ENCODE measurements around the gene NOS3. TPM values are rescaled to one million over a fixed set of nuclear protein-coding genes. Genes with fewer than 3 reads are reported as not detected.

NOS3 gene
- total RNA-seq, 2 experiments from 2014 or later: 27.7 to 30.2 TPM

DNA sequence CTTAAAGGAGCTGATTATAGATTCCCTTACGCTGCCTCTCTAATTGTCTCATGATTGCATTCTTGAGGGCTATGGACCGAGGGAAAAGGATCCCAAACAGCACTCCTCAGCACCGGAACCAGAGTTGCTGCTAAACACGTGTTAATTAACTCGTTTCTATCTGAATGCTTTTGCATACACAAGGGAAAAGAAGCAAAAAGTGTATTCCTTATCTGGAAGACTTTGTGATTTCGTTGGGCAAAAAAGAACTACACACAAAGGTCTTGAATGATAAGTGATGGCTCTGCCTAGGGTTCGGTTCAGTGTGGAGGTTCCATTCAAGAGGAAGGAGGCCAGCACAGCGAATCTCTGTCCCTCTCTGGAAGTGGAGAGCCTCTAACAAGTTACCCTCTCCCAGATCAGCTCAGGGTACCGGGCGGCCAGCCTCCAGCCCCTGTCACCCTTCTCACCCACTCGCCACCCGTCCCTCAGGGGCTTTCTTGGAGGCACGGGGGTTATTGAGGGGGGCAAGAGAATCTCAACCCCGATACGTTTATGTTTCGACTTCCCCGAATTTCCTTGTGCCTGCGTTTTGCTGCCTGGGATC is 68.1 kb downstream of the NOS3 start:
- H3K27me3 Mint-ChIP-seq: no peaks in the 10 kb centered on the region
- peaks cover 48% of the 10 kb centered on the region for H3K4me1 Mint-ChIP-seq
- H3K27ac Mint-ChIP-seq: peak overlapping the region; percentile 94
- H3K36me3 Mint-ChIP-seq (ENCODE audit: low read depth): peaks cover 14% of the 10 kb centered on the region
- peak; percentile 38 for DNase-seq
- no peaks in the 10 kb centered on the region for H3K9me3 Mint-ChIP-seq
- CTCF ChIA-PET: interaction anchor here (0.7 to 1.5 kb wide), 9 partner anchors 14 to 161 kb away, joined by 3 to 10 read pairs (median 4); partner anchors contain the start of genes ABCB8 and FASTK
- peak overlapping the region; percentile 84 for H3K4me3 Mint-ChIP-seq
- POLR2A ChIA-PET: interaction anchor here (0.6 to 3.0 kb wide), 9 partner anchors 17 to 652 kb away, joined by 3 to 13 read pairs (median 4); partner anchors contain the start of genes ABCB8, FASTK and NUB1

DNA sequence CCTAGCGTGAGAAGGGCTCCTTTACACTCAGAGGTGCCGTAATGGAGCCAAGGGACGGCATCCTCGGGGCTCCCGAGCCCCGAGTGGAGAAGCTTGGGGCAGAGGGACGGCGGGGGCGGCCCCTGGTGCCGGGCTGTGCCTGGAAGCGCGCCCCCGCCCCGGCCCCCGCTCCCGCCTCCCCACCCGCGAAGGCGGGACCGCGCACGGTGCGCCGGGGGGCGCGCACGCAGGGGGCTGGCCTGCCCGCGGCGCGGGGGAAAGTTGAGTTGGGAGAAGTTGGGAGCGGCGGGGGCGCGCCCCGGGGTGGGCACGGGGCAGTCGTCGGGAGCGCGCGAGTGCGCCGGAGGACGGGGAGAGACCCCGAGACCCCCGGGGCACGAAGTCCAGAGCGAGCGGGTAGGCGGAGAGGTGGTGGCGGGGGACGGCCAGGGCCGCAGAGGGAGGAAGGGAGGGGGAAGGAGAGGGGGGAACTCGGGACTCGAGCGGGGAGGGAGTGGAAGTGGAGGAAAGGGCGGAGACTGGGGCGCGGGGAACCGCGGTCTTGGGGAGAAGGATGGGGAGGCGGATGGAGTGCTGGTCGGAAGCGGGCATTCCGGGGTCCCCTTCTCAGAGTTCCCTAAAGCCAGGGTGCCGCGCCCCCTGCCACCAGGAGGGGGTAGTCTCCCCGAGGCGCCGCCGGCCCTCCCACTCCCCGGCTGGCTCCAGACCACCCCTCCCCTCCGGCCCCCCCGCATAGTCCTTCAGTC is 68.7 kb downstream of the NOS3 start, which contains the start of gene SLC4A2:
Gene SLC4A2 (plus strand): TSS at position 223 of the 746 bp plus-strand sequence. CDS start 2,399 bp downstream, outside the sequence.
- Mint-ChIP-seq H3K9me3 (no peaks in the 10 kb centered on the region), H3K4me3 (peak within 1 kb of the TSS; percentile 84), H3K27ac (peak within 1 kb of the TSS; percentile 94), H3K27me3 (no peaks in the 10 kb centered on the region), H3K36me3 (ENCODE audit: low read depth) (peaks cover 16% of the 10 kb centered on the region), H3K4me1 (peaks cover 44% of the 10 kb centered on the region)
- ChIA-PET CTCF (interaction anchor here (0.8 to 1.5 kb wide), 7 partner anchors 14 to 51 kb away, joined by 3 to 10 read pairs (median 5); partner anchors contain the start of genes ABCB8 and FASTK), POLR2A (interaction anchor here (1.2 to 3.0 kb wide), 7 partner anchors 21 to 653 kb away, joined by 3 to 13 read pairs (median 5); partner anchors contain the start of genes ABCB8 and FASTK)
- peak; percentile 76 for DNase-seq

DNA sequence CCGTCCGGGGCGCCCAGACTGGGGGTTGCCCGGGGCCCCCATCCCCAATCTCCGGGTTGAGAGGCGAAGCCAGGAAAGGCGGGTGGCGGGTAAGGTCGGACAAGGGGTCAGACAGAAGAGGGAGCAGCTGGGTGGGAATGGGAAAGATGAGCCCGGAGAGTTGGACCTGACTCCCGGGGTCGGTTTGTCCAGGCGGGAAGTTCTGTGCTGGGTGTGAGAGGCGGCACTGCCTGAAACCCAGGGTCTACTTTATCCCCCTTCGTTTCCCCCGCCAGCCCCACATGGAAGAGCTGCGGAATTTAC is 69.2 kb downstream of the NOS3 start:
- CTCF ChIA-PET: interaction anchor here (0.7 to 1.3 kb wide), 2 partner anchors 32 to 51 kb away, joined by 3 to 5 read pairs; partner anchors contain the start of gene ABCB8
- H3K4me1 Mint-ChIP-seq: peaks cover 40% of the 10 kb centered on the region

DNA sequence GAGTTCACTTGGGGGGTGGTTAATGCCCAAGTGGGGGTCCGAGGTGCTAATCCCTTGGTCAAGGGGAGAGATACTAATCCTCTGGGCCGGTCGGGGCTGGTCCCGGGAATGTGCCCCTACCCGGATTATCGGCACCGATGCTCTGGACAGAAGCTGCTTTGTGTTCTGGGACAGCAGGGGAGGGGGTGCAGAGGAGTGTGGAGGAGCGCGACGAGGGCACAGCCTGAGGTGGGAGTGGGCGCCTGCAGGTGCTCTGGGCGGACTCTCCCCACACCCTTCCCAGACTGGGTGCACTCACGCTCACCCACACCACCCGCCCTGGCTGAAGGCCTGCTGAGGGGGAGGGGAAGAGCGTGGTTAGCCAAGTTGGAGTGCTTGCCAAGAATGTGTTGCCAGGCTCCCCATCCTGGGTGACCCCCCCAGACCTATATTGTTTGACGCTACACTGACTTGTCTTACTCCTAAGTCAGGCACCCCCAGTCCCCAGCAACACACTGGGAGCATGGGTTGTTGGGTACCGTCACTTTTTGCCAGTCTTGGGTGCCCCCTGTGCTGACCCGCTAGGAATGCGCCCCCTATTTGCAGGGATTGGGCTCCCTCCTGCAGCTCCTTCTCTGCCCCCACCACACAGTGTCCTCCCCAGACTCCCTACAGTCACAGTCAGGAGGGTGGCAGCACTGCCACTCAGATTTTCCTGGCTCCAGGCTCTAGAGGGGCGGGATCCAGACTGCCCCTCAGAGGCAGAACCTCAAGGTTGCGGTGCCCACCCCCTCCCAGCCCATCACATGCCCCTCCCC is 69.8 kb downstream of the NOS3 start:
- CTCF ChIA-PET: interaction anchor here (0.7 to 1.3 kb wide), 3 partner anchors 20 to 51 kb away, joined by 3 to 5 read pairs (median 3); partner anchors contain the start of genes ABCB8 and FASTK
- peak; percentile 24 for DNase-seq
- Mint-ChIP-seq H3K4me1 (peaks cover 40% of the 10 kb centered on the region), H3K27me3 (no peaks in the 10 kb centered on the region), H3K27ac (peak overlapping the region; percentile 52), H3K4me3 (peak overlapping the region; percentile 84), H3K9me3 (no peaks in the 10 kb centered on the region), H3K36me3 (ENCODE audit: low read depth) (peaks cover 24% of the 10 kb centered on the region)
- POLR2A ChIA-PET: interaction anchor here (0.9 to 3.0 kb wide), 5 partner anchors 20 to 50 kb away, joined by 4 to 13 read pairs (median 5); partner anchors contain the start of genes ABCB8 and FASTK

More for the DNA sequence above, 69.2 kb downstream of the NOS3 start:
- no peak for DNase-seq
- POLR2A ChIA-PET: interaction anchor here (0.9 to 3.0 kb wide), 5 partner anchors 20 to 50 kb away, joined by 4 to 13 read pairs (median 5); partner anchors contain the start of genes ABCB8 and FASTK
- no peaks in the 10 kb centered on the region for H3K9me3 Mint-ChIP-seq
- peak overlapping the region; percentile 84 for H3K4me3 Mint-ChIP-seq
- no peaks in the 10 kb centered on the region for H3K27me3 Mint-ChIP-seq
- H3K27ac Mint-ChIP-seq: peak overlapping the region; percentile 52
- H3K36me3 Mint-ChIP-seq (ENCODE audit: low read depth): peaks cover 19% of the 10 kb centered on the region

DNA sequence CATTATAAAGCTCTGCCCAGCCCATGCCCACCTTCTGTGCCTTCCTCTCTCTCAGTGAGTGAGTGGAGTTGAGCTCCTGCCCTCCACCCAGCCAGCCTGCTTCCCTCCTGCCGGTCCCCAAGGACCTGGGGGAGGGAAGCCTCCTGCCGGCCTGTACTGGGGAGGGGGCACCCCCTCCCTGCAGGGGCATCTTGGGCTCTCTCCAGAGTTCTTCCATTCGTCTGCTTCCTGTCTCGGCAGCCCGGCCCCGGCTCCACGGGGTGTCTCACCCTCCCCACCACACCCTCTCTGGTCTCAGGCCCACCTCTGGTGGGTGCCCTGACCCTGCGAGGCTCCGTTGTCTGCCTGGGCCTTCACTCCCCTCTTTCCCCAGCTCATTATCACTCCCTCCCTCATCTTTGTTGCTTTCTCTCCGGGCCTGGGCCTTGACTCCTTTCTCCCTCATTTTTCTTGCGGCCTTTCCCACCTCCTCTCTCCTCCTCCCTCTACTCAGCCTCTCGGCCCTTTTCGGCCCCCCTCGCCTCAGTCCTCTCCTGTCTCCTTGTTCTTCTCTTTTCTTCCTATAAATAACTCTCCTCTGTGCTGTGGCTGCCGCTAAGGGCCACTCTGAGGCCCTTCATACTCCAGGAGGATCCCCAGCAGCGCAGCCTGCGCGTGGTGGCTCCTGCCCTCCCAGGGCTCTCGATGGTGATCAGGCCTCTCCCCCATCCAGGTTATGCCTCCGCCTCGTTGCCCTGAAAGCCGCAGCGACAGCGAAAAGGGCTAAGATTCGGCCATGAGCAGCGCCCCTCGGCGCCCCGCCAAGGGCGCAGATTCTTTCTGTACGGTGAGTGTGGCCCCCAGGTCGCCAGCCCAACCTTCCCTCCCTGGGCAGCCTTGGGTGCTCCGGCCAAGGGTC is 70.6 kb downstream of the NOS3 start:
- Mint-ChIP-seq H3K27me3 (no peaks in the 10 kb centered on the region), H3K4me3 (peak overlapping the region; percentile 84), H3K9me3 (no peaks in the 10 kb centered on the region), H3K27ac (peak overlapping the region; percentile 34), H3K4me1 (peaks cover 37% of the 10 kb centered on the region), H3K36me3 (ENCODE audit: low read depth) (peaks cover 25% of the 10 kb centered on the region)
- ChIA-PET CTCF (interaction anchor here (0.7 to 1.3 kb wide), 2 partner anchors 19 to 33 kb away, joined by 3 to 5 read pairs; partner anchors contain the start of genes ABCB8 and FASTK), POLR2A (interaction anchor here (1.6 to 3.0 kb wide), 2 partner anchors 29 to 51 kb away, joined by 5 to 8 read pairs; no protein-coding TSS in a partner anchor)
- DNase-seq: no peak

DNA sequence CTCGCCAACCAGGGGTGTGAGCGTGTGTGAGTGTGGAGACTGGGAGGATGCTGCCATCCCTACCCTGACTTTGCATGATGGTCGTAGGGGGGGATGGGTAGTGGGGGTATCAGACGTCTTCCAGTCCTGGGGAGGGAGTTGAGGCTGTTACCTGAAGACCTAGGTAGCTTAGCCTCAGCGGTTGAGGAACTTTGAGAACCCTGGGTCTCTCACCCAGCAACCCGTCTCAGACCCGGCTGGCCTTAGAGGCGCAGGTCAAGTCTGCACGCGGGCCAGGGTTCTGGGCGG is 71.2 kb downstream of the NOS3 start:
- no peak for DNase-seq
- ChIA-PET POLR2A (interaction anchor here (0.9 to 1.1 kb wide), 2 partner anchors 16 to 33 kb away, joined by 3 to 5 read pairs; no protein-coding TSS in a partner anchor), CTCF (no interaction called here)
- Mint-ChIP-seq H3K27me3 (no peaks in the 10 kb centered on the region), H3K4me3 (peak overlapping the region; percentile 17), H3K36me3 (ENCODE audit: low read depth) (peaks cover 25% of the 10 kb centered on the region), H3K9me3 (no peaks in the 10 kb centered on the region), H3K27ac (no peak overlapping the region), H3K4me1 (peaks cover 31% of the 10 kb centered on the region)

DNA sequence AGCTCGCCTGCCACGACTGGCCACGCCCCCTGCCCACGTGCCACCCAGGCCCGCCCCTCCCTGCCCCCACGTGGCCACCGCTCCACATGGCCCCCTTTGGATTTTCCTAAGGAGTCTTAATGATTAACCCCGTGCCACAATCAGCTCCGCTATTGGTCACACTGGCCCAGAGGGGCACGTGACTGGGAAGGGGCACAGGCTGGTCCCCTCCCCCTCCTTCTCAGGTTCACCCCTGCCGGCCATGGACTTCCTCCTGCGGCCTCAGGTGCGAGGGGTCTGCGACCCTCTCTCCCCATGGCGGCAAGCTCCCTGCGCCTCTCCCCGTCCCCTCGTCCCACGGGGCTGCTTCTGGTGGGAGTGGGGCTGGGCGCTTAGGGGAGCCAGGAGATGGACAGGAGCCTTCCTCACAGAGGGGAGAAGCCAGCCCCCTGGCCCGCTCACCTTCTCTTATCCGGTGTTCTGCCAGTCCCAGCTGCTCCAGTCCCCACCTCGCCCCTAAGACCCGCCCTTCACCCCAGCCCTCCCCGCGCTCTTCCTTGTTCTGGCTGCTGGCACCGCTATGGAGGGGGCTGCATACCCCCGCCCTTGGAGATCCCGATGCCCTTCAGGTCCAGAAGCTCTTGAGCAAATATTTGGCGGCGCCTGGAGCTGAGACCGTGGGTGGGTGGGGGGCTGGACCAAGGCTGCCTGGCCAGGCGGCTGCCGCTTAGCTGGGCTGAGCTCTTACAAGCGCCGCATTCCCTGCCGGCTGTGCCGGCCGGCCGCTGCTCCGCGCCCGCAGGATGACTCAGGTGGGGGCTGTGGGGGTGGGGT is 71.8 kb downstream of the NOS3 start:
- Mint-ChIP-seq H3K4me3 (no peak overlapping the region), H3K27ac (no peak overlapping the region), H3K4me1 (peaks cover 27% of the 10 kb centered on the region), H3K9me3 (no peaks in the 10 kb centered on the region), H3K27me3 (no peaks in the 10 kb centered on the region), H3K36me3 (ENCODE audit: low read depth) (peaks cover 26% of the 10 kb centered on the region)
- DNase-seq: no peak
- POLR2A ChIA-PET: interaction anchor here (0.8 to 1.1 kb wide), 3 partner anchors 12 to 32 kb away, joined by 3 to 5 read pairs (median 3); no protein-coding TSS in a partner anchor
- CTCF ChIA-PET: no interaction called here

DNA sequence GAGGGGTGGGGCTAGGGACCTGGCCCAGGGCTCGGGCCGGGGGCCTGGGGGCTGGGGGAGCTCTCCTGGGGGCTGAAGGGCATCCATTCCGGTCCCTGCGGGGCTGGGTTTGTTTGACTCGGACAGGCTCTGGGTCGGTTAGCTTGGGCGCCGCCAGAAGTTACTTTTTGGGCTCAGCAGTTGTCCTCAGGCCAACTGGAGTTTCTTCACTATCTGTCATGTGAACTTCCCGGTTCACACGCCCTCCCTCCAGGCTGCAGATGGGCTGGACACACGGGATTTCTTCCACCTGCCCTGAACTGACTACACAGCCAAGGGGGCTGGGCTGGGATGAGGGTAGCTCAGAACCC is 72.4 kb downstream of the NOS3 start:
- ChIA-PET CTCF (no interaction called here), POLR2A (interaction anchor here (0.8 to 1.1 kb wide), 2 partner anchors 12 to 15 kb away, joined by 3 to 5 read pairs; no protein-coding TSS in a partner anchor)
- no peaks in the 10 kb centered on the region for H3K9me3 Mint-ChIP-seq
- peaks cover 27% of the 10 kb centered on the region for H3K4me1 Mint-ChIP-seq
- no peaks in the 10 kb centered on the region for H3K27me3 Mint-ChIP-seq
- H3K27ac Mint-ChIP-seq: no peak overlapping the region
- H3K4me3 Mint-ChIP-seq: no peak overlapping the region
- DNase-seq: no peak
- peaks cover 30% of the 10 kb centered on the region for H3K36me3 Mint-ChIP-seq (ENCODE audit: low read depth)

Other genes starting within 250 kb of the NOS3 start
- not detected for gene TMEM176B, start 190.7 kb upstream of the NOS3 start, total RNA-seq
- gene TMEM176A, start 190.2 kb upstream of the NOS3 start, total RNA-seq: not detected
- not detected for gene AOC1, start 138.5 kb upstream of the NOS3 start, total RNA-seq
- under 1 TPM; 0.15 to 0.38 TPM for gene KCNH2, start 12.7 kb upstream of the NOS3 start, total RNA-seq
- 1 to 10 TPM; 7.9 to 8.6 TPM for gene ATG9B, start 33.5 kb downstream of the NOS3 start, total RNA-seq
- gene ABCB8, start 37.4 kb downstream of the NOS3 start, total RNA-seq: 10 to 100 TPM; 51.2 to 53.3 TPM
- gene ASIC3, start 57.5 kb downstream of the NOS3 start, total RNA-seq: 1 to 10 TPM; 5.5 to 6.2 TPM
- 10 to 100 TPM; 17.6 to 18.2 TPM for gene CDK5, start 66.9 kb downstream of the NOS3 start, total RNA-seq
- 100 to 1,000 TPM in 1 of 2 experiments, 10 to 100 TPM in 1; 94.6 to 109 TPM for gene SLC4A2, start 68.6 kb downstream of the NOS3 start, total RNA-seq
- 10 to 100 TPM; 70.0 to 72.7 TPM for gene FASTK, start 89.8 kb downstream of the NOS3 start, total RNA-seq
- 10 to 100 TPM; 80.3 to 81.1 TPM for gene TMUB1, start 92.5 kb downstream of the NOS3 start, total RNA-seq
- 10 to 100 TPM; 30.1 to 31.5 TPM for gene AGAP3, start 95.5 kb downstream of the NOS3 start, total RNA-seq
- not detected for gene GBX1, start 176.7 kb downstream of the NOS3 start, total RNA-seq
- gene ASB10, start 196.2 kb downstream of the NOS3 start, total RNA-seq: not detected
- not detected for gene H2BK1, start 219.5 kb downstream of the NOS3 start, total RNA-seq
- gene ABCF2, start 236.2 kb downstream of the NOS3 start, total RNA-seq: 10 to 100 TPM; 23.1 to 27.6 TPM
- 10 to 100 TPM; 56.0 to 56.4 TPM for gene CHPF2, start 241.5 kb downstream of the NOS3 start, total RNA-seq

Measured in activated CD4-positive, alpha-beta memory T cell treated with anti-CD3 and anti-CD28 coated beads, Interleukin-2, amount 10 ng/mL, durations not matched to agents 7 days and 5 days (primary cell).